Activated naive CD8-positive, alpha-beta T cell treated with anti-CD3 and anti-CD28 coated beads, Interleukin-2, amount 50 U/mL, for 24 hours (primary cell): ENCODE measurements around the gene DLX6.

Experiments used
- ATAC-seq: fragments of 150-1000 bp; cut with Tn5 transposase; one replicate; pipeline ENCODE4 v1.10.0; 2021
- DNase-seq: peaks from one replicate; pipeline ENCODE4 v3.0.0; 2021
- H3K27ac Mint-ChIP-seq: one replicate; pipeline ENCODE4 v1.8.0; 2021; ENCODE audit warnings: mild to moderate bottlenecking, mixed read lengths
- H3K27me3 Mint-ChIP-seq: one replicate; pipeline ENCODE4 v1.8.0; 2021; ENCODE audit warnings: mixed read lengths
- H3K36me3 Mint-ChIP-seq: one replicate; pipeline ENCODE4 v1.8.0; 2021; ENCODE audit warnings: low read depth, mixed read lengths
- H3K4me1 Mint-ChIP-seq: one replicate; pipeline ENCODE4 v1.8.0; 2021; ENCODE audit warnings: mixed read lengths
- H3K4me3 Mint-ChIP-seq: one replicate; pipeline ENCODE4 v1.8.0; 2021; ENCODE audit warnings: mild to moderate bottlenecking, moderate library complexity, mixed read lengths
- H3K9me3 Mint-ChIP-seq: one replicate; pipeline ENCODE4 v1.8.0; 2021; ENCODE audit warnings: mixed read lengths

Gene DLX6

DNA sequence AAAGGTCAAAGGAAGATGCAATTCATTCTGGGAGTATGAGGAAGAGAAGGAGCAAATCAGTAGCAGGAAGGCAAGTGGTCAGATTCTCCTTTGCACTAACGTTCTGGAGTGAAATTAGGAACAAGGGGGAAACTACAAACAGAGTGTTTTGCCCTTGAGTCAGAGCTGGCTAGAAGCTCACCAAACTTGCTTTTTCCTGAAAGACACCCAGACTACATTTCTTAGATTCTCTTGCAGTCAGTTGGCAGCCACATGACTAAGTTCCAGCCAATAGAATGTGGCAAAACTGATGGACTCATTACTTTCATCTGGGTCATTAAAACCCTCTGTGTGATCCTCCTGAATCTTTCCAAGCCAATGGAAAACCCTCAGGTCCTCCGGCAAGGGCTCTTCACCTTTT, 37.9 kb downstream of the DLX6 start:
- H3K27ac Mint-ChIP-seq = no peak overlapping the region
- no peak overlapping the region for H3K4me3 Mint-ChIP-seq
- H3K36me3 Mint-ChIP-seq = no peaks in the 10 kb centered on the region
- peaks cover 44% of the 10 kb centered on the region for H3K27me3 Mint-ChIP-seq
- H3K4me1 Mint-ChIP-seq = no peaks in the 10 kb centered on the region
- no peak for DNase-seq
- ATAC-seq = no peak
- H3K9me3 Mint-ChIP-seq = no peaks in the 10 kb centered on the region
